ENCODE data around the gene PNPLA3. TPM values are rescaled to one million over a fixed set of nuclear protein-coding genes. Genes with fewer than 3 reads are reported as not detected.

PNPLA3 gene
- total RNA-seq, 1 experiment from 2014 or later, result 19.8 TPM

DNA sequence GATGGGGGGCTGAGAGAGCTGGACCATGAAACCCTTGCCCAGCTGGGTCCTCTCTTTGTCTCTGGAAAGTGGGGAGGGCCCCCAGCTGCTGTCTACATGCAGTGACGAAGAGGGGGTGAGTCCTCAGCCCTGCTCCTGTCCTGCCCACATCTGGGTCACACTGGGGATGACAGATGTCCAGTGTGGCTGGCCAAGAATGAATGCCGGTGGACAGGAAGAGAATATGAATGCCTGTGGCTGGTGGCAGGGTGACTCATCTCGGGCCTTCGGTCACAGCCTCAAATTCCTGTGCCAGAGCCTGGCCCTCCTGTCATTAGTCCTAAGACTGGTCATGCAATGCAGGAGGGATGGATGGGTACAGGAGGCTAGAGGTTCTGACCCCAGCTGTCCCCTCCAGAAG, 2.2 kb upstream of the PNPLA3 start (continued):
- no peak for TF ChIP-seq FOXP4 (CRISPR knock-in tag; IDR thresholded peaks at IDR 0.05)
- TF ChIP-seq, protein P1, sequence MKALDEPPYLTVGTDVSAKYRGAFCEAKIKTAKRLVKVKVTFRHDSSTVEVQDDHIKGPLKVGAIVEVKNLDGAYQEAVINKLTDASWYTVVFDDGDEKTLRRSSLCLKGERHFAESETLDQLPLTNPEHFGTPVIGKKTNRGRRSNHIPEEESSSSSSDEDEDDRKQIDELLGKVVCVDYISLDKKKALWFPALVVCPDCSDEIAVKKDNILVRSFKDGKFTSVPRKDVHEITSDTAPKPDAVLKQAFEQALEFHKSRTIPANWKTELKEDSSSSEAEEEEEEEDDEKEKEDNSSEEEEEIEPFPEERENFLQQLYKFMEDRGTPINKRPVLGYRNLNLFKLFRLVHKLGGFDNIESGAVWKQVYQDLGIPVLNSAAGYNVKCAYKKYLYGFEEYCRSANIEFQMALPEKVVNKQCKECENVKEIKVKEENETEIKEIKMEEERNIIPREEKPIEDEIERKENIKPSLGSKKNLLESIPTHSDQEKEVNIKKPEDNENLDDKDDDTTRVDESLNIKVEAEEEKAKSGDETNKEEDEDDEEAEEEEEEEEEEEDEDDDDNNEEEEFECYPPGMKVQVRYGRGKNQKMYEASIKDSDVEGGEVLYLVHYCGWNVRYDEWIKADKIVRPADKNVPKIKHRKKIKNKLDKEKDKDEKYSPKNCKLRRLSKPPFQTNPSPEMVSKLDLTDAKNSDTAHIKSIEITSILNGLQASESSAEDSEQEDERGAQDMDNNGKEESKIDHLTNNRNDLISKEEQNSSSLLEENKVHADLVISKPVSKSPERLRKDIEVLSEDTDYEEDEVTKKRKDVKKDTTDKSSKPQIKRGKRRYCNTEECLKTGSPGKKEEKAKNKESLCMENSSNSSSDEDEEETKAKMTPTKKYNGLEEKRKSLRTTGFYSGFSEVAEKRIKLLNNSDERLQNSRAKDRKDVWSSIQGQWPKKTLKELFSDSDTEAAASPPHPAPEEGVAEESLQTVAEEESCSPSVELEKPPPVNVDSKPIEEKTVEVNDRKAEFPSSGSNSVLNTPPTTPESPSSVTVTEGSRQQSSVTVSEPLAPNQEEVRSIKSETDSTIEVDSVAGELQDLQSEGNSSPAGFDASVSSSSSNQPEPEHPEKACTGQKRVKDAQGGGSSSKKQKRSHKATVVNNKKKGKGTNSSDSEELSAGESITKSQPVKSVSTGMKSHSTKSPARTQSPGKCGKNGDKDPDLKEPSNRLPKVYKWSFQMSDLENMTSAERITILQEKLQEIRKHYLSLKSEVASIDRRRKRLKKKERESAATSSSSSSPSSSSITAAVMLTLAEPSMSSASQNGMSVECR (CRISPR knock-in tag; IDR thresholded peaks at IDR 0.05; ENCODE audit: borderline replicate concordance), result no peak
- TF ChIP-seq, protein P2, sequence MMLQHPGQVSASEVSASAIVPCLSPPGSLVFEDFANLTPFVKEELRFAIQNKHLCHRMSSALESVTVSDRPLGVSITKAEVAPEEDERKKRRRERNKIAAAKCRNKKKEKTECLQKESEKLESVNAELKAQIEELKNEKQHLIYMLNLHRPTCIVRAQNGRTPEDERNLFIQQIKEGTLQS (CRISPR knock-in tag; conservative IDR thresholded peaks at IDR 0.05), result no peak
- no peak for TF ChIP-seq ETV6 (CRISPR knock-in tag; IDR thresholded peaks at IDR 0.05)
- TF ChIP-seq, protein P3, sequence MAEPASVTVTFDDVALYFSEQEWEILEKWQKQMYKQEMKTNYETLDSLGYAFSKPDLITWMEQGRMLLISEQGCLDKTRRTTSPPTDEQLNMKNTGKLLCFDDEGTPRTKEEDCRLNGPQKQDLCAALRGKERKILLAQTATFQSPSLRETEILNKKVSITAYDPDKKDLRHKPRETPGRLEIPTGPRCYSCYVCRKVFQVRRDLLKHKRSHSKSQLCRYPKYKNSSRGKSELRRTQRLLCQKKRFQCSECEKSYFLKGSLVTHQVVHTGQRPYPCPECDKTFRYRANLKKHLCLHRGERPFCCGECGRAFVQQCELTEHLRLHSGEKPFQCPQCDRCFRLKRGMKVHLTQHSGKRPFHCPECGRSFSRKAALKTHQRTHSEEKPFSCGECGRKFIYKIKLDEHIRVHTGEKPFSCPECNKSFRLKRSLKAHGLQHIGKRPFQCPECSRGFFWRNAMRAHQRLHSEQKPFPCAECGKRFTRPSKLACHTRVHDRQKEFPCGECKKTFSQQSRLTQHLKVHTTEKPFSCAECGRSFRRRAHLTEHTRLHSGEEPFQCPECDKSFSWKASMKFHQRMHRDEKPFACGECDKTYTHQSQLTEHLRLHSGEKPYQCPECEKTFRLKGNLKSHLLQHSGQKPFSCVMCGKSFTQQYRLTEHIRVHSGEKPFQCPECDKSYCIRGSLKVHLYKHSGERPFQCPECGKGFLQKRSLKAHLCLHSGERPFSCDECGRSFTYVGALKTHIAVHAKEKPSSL (CRISPR knock-in tag; conservative IDR thresholded peaks at IDR 0.05), result no peak
- no peak for TF ChIP-seq EMX1 (CRISPR knock-in tag; IDR thresholded peaks at IDR 0.05)
- TF ChIP-seq ZNF396 (CRISPR knock-in tag; IDR thresholded peaks at IDR 0.05; ENCODE audit: borderline replicate concordance), result no peak
- no peak for TF ChIP-seq ESRRA (CRISPR knock-in tag; IDR thresholded peaks at IDR 0.05; ENCODE audit: borderline replicate concordance)
- no peak for TF ChIP-seq NFYB (CRISPR knock-in tag; conservative IDR thresholded peaks at IDR 0.05; ENCODE audit: low read depth)

GRCh38 chr22:43922123-43922522, 1.5 kb upstream of the PNPLA3 start:
- H3K27me3 Mint-ChIP-seq (ENCODE audit: low read depth), result peaks cover 3% of the 10 kb centered on the region
- peak overlapping the region; percentile 71; the same call in 1 of the 2 replicates for H3K4me3 Mint-ChIP-seq
- H3K36me3 Mint-ChIP-seq, result peaks cover 4% of the 10 kb centered on the region
- TF ChIP-seq NFATC4 (CRISPR knock-in tag; IDR thresholded peaks at IDR 0.05) (no peak), GRHL2 (CRISPR knock-in tag; IDR thresholded peaks at IDR 0.05; ENCODE audit: insufficient replicate concordance, severe bottlenecking) (no peak), NR3C1 (CRISPR knock-in tag; conservative IDR thresholded peaks at IDR 0.05; ENCODE audit: low read depth) (no peak), ZNF532 (CRISPR knock-in tag; IDR thresholded peaks at IDR 0.05; ENCODE audit: borderline replicate concordance) (no peak), GABPB1 (CRISPR knock-in tag; IDR thresholded peaks at IDR 0.05) (no peak), NFE2L1 (CRISPR knock-in tag; IDR thresholded peaks at IDR 0.05) (no peak), ESRRA (CRISPR knock-in tag; IDR thresholded peaks at IDR 0.05; ENCODE audit: borderline replicate concordance) (no peak)
- TF ChIP-seq, protein P4, sequence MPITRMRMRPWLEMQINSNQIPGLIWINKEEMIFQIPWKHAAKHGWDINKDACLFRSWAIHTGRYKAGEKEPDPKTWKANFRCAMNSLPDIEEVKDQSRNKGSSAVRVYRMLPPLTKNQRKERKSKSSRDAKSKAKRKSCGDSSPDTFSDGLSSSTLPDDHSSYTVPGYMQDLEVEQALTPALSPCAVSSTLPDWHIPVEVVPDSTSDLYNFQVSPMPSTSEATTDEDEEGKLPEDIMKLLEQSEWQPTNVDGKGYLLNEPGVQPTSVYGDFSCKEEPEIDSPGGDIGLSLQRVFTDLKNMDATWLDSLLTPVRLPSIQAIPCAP (CRISPR knock-in tag; IDR thresholded peaks at IDR 0.05), result no peak
- TF ChIP-seq, protein P5, sequence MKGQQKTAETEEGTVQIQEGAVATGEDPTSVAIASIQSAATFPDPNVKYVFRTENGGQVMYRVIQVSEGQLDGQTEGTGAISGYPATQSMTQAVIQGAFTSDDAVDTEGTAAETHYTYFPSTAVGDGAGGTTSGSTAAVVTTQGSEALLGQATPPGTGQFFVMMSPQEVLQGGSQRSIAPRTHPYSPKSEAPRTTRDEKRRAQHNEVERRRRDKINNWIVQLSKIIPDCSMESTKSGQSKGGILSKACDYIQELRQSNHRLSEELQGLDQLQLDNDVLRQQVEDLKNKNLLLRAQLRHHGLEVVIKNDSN (CRISPR knock-in tag; IDR thresholded peaks at IDR 0.05), result no peak
- TF ChIP-seq, protein P6, sequence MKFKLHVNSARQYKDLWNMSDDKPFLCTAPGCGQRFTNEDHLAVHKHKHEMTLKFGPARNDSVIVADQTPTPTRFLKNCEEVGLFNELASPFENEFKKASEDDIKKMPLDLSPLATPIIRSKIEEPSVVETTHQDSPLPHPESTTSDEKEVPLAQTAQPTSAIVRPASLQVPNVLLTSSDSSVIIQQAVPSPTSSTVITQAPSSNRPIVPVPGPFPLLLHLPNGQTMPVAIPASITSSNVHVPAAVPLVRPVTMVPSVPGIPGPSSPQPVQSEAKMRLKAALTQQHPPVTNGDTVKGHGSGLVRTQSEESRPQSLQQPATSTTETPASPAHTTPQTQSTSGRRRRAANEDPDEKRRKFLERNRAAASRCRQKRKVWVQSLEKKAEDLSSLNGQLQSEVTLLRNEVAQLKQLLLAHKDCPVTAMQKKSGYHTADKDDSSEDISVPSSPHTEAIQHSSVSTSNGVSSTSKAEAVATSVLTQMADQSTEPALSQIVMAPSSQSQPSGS (CRISPR knock-in tag; IDR thresholded peaks at IDR 0.05; ENCODE audit: borderline replicate concordance, low read depth), result no peak

More at GRCh38 chr22:43922123-43922522, 1.5 kb upstream of the PNPLA3 start:
- DNase-seq (ENCODE audit: low spot score) (peak; percentile 23), ATAC-seq (no peak)
- Mint-ChIP-seq H3K27ac (no peak overlapping the region; the same call in 1 of the 2 replicates), H3K4me1 (peaks cover 26% of the 10 kb centered on the region), H3K9me3 (no peaks in the 10 kb centered on the region)
- ChIA-PET POLR2A (no interaction called here), CTCF (interaction anchor here (0.5 to 8.9 kb wide), 10 partner anchors 10 to 73 kb away, joined by 3 to 65 read pairs (median 4); no protein-coding TSS in a partner anchor)
